Cerebellar nuclear complex (tissue), 1 donor: ENCODE results near the gene CSNK2A2.

Experiments used
- DNase-seq, 2 experiments: peaks; one replicate each; lab custom pipeline; 2025; lab: John Stamatoyannopoulos, UW

Gene CSNK2A2

GRCh38 chr16:58110571-58111301 lies 87.2 kb downstream of the CSNK2A2 start:
- no peak for DNase-seq

DNA sequence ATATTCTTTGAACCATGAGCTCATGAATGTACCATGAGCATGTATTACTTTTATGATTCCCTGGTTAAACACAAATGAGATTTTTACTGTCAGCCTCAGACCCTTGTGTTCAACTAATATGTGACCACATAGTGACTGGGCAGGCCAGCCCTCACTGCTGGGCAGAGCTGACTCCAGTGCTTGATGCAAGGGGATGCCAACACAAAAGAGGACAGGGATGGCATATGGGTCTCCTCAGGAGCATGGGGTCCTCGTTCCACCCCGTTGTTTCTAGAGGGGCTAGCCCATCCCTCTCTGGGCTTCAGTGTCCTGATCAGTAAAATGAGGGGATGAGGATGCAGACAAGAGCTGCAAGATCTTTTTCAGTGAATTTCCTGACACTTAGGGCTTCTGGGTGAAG lies 88.0 kb downstream of the CSNK2A2 start:
- DNase-seq, result no peak

DNA sequence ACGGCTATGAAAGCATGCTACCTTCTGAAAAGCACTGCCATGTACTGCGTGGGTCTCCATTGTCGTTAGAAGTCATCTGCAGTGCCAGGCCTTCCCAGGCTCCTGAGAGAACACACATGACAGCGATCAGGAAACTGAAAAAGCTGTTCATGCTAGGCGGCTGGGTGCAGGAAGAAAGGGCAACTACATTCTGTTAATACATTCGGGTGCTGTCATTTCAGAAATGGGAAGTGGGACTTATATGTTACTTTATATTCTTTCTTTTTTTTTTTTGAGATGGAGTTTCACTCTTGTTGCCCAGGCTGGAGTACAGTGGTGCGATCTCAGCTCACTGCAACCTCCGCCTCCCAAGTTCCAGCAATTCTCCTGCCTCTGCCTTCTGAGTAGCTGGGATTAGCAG lies 88.6 kb downstream of the CSNK2A2 start:
- no peak for DNase-seq
